ENCODE results near the gene CREBBP. TPM values are rescaled to one million over a fixed set of nuclear protein-coding genes. Genes with fewer than 3 reads are reported as not detected.

CREBBP gene
- total and polyA plus RNA-seq, 2 donors = 11.6 to 20.7 TPM

GRCh38 chr16:3850544-3850899 lies 30.0 kb downstream of the CREBBP start:
- Histone ChIP-seq H3K27me3 (ENCODE audit: control insufficient read depth in 2 of 2, insufficient read depth in 1 of 2, low read length in 1 of 2) (no peaks in the 10 kb centered on the region), H3K9me3 (ENCODE audit: control insufficient read depth in 2 of 2, insufficient read depth in 1 of 2, low read length in 1 of 2) (no peaks in the 10 kb centered on the region), H3K4me1 (ENCODE audit: control insufficient read depth in 2 of 2, insufficient read depth in 2 of 2, low read length in 2 of 2) (peaks cover 0 to 3% of the 10 kb centered on the region in 2 donors), H3K4me3 (ENCODE audit: low read length in 2 of 2) (no peak overlapping the region), H3K36me3 (ENCODE audit: control insufficient read depth in 2 of 2, insufficient read depth in 2 of 2, low read length in 1 of 2) (peaks cover 29% of the 10 kb centered on the region in 2 donors), H3K27ac (ENCODE audit: low read depth in 1 of 2, low read length in 1 of 2) (no peak overlapping the region)
- 97% methylated on average over 10 of the region's 10 CpGs for WGBS
- no peak for DNase-seq (ENCODE audit: low read depth in 6 of 9, low spot score in 9 of 9)

GRCh38 chr16:3849751-3850543 lies 30.6 kb downstream of the CREBBP start:
- 97% methylated on average over 19 of the region's 19 CpGs for WGBS
- Histone ChIP-seq H3K4me3 (ENCODE audit: low read length in 2 of 2) (no peak overlapping the region), H3K4me1 (ENCODE audit: control insufficient read depth in 2 of 2, insufficient read depth in 2 of 2, low read length in 2 of 2) (peaks cover 0 to 3% of the 10 kb centered on the region in 2 donors)

GRCh38 chr16:3846595-3847091 lies 33.9 kb downstream of the CREBBP start:
- 95% methylated on average over 6 of the region's 6 CpGs for WGBS

More at GRCh38 chr16:3849751-3850543, 30.6 kb downstream of the CREBBP start:
- no peaks in the 10 kb centered on the region for H3K27me3 ChIP-seq (ENCODE audit: control insufficient read depth in 2 of 2, insufficient read depth in 1 of 2, low read length in 1 of 2)
- no peaks in the 10 kb centered on the region for H3K9me3 ChIP-seq (ENCODE audit: control insufficient read depth in 2 of 2, insufficient read depth in 1 of 2, low read length in 1 of 2)
- peaks cover 29% of the 10 kb centered on the region in 2 donors for H3K36me3 ChIP-seq (ENCODE audit: control insufficient read depth in 2 of 2, insufficient read depth in 2 of 2, low read length in 1 of 2)
- no peak overlapping the region for H3K27ac ChIP-seq (ENCODE audit: low read depth in 1 of 2, low read length in 1 of 2)
- no peak for DNase-seq (ENCODE audit: low read depth in 6 of 9, low spot score in 9 of 9)

GRCh38 chr16:3846087-3846486 lies 34.4 kb downstream of the CREBBP start:
- Histone ChIP-seq H3K4me3 (ENCODE audit: low read length in 2 of 2) (no peak overlapping the region), H3K4me1 (ENCODE audit: control insufficient read depth in 2 of 2, insufficient read depth in 2 of 2, low read length in 2 of 2) (no peaks in the 10 kb centered on the region), H3K27me3 (ENCODE audit: control insufficient read depth in 2 of 2, insufficient read depth in 1 of 2, low read length in 1 of 2) (no peaks in the 10 kb centered on the region), H3K9me3 (ENCODE audit: control insufficient read depth in 2 of 2, insufficient read depth in 1 of 2, low read length in 1 of 2) (no peaks in the 10 kb centered on the region), H3K27ac (ENCODE audit: low read depth in 1 of 2, low read length in 1 of 2) (no peak overlapping the region), H3K36me3 (ENCODE audit: control insufficient read depth in 2 of 2, insufficient read depth in 2 of 2, low read length in 1 of 2) (peaks cover 26 to 28% of the 10 kb centered on the region in 2 donors)
- no peak for DNase-seq (ENCODE audit: low read depth in 6 of 9, low spot score in 9 of 9)

More at GRCh38 chr16:3846595-3847091, 33.9 kb downstream of the CREBBP start:
- Histone ChIP-seq H3K27me3 (ENCODE audit: control insufficient read depth in 2 of 2, insufficient read depth in 1 of 2, low read length in 1 of 2) (no peaks in the 10 kb centered on the region), H3K4me3 (ENCODE audit: low read length in 2 of 2) (no peak overlapping the region), H3K9me3 (ENCODE audit: control insufficient read depth in 2 of 2, insufficient read depth in 1 of 2, low read length in 1 of 2) (no peaks in the 10 kb centered on the region), H3K4me1 (ENCODE audit: control insufficient read depth in 2 of 2, insufficient read depth in 2 of 2, low read length in 2 of 2) (no peaks in the 10 kb centered on the region), H3K36me3 (ENCODE audit: control insufficient read depth in 2 of 2, insufficient read depth in 2 of 2, low read length in 1 of 2) (peaks cover 26 to 28% of the 10 kb centered on the region in 2 donors), H3K27ac (ENCODE audit: low read depth in 1 of 2, low read length in 1 of 2) (no peak overlapping the region)
- DNase-seq (ENCODE audit: low read depth in 6 of 9, low spot score in 9 of 9) = no peak

GRCh38 chr16:3842994-3843393 lies 37.5 kb downstream of the CREBBP start:
- Histone ChIP-seq H3K27ac (ENCODE audit: low read depth in 1 of 2, low read length in 1 of 2) (no peak overlapping the region), H3K27me3 (ENCODE audit: control insufficient read depth in 2 of 2, insufficient read depth in 1 of 2, low read length in 1 of 2) (no peaks in the 10 kb centered on the region), H3K4me3 (ENCODE audit: low read length in 2 of 2) (no peak overlapping the region), H3K4me1 (ENCODE audit: control insufficient read depth in 2 of 2, insufficient read depth in 2 of 2, low read length in 2 of 2) (no peaks in the 10 kb centered on the region), H3K36me3 (ENCODE audit: control insufficient read depth in 2 of 2, insufficient read depth in 2 of 2, low read length in 1 of 2) (peaks cover 3 to 6% of the 10 kb centered on the region in 2 donors), H3K9me3 (ENCODE audit: control insufficient read depth in 2 of 2, insufficient read depth in 1 of 2, low read length in 1 of 2) (no peaks in the 10 kb centered on the region)
- 95% methylated on average over 3 of the region's 3 CpGs for WGBS
- DNase-seq (ENCODE audit: low read depth in 6 of 9, low spot score in 9 of 9) = no peak

- no peaks in the 10 kb centered on the region for H3K9me3 ChIP-seq (ENCODE audit: control insufficient read depth in 2 of 2, insufficient read depth in 1 of 2, low read length in 1 of 2)
- no peaks in the 10 kb centered on the region for H3K4me1 ChIP-seq (ENCODE audit: control insufficient read depth in 2 of 2, insufficient read depth in 2 of 2, low read length in 2 of 2)
- 63% methylated on average over 10 of the region's 10 CpGs for WGBS
- H3K27ac ChIP-seq (ENCODE audit: low read depth in 1 of 2, low read length in 1 of 2) = no peak overlapping the region
- no peak for DNase-seq (ENCODE audit: low read depth in 6 of 9, low spot score in 9 of 9)
- no peaks in the 10 kb centered on the region for H3K27me3 ChIP-seq (ENCODE audit: control insufficient read depth in 2 of 2, insufficient read depth in 1 of 2, low read length in 1 of 2)
- H3K36me3 ChIP-seq (ENCODE audit: control insufficient read depth in 2 of 2, insufficient read depth in 2 of 2, low read length in 1 of 2) = peaks cover 6 to 7% of the 10 kb centered on the region in 2 donors
- no peak overlapping the region for H3K4me3 ChIP-seq (ENCODE audit: low read length in 2 of 2)
Observed at GRCh38 chr16:3841729-3842508, 38.6 kb downstream of the CREBBP start.

- no peaks in the 10 kb centered on the region for H3K4me1 ChIP-seq (ENCODE audit: control insufficient read depth in 2 of 2, insufficient read depth in 2 of 2, low read length in 2 of 2)
- H3K36me3 ChIP-seq (ENCODE audit: control insufficient read depth in 2 of 2, insufficient read depth in 2 of 2, low read length in 1 of 2) = peaks cover 3 to 7% of the 10 kb centered on the region in 2 donors
- H3K27ac ChIP-seq (ENCODE audit: low read depth in 1 of 2, low read length in 1 of 2) = no peak overlapping the region
- H3K27me3 ChIP-seq (ENCODE audit: control insufficient read depth in 2 of 2, insufficient read depth in 1 of 2, low read length in 1 of 2) = no peaks in the 10 kb centered on the region
- no peak for DNase-seq (ENCODE audit: low read depth in 6 of 9, low spot score in 9 of 9)
- H3K9me3 ChIP-seq (ENCODE audit: control insufficient read depth in 2 of 2, insufficient read depth in 1 of 2, low read length in 1 of 2) = no peaks in the 10 kb centered on the region
- 95% methylated on average over 4 of the region's 4 CpGs for WGBS
- H3K4me3 ChIP-seq (ENCODE audit: low read length in 2 of 2) = no peak overlapping the region
Observed at GRCh38 chr16:3839402-3840184, 40.9 kb downstream of the CREBBP start.

GRCh38 chr16:3838600-3839401 lies 41.7 kb downstream of the CREBBP start:
- Histone ChIP-seq H3K4me3 (ENCODE audit: low read length in 2 of 2) (no peak overlapping the region), H3K27me3 (ENCODE audit: control insufficient read depth in 2 of 2, insufficient read depth in 1 of 2, low read length in 1 of 2) (no peaks in the 10 kb centered on the region), H3K27ac (ENCODE audit: low read depth in 1 of 2, low read length in 1 of 2) (no peak overlapping the region), H3K4me1 (ENCODE audit: control insufficient read depth in 2 of 2, insufficient read depth in 2 of 2, low read length in 2 of 2) (no peaks in the 10 kb centered on the region), H3K36me3 (ENCODE audit: control insufficient read depth in 2 of 2, insufficient read depth in 2 of 2, low read length in 1 of 2) (peaks cover 3 to 12% of the 10 kb centered on the region in 2 donors), H3K9me3 (ENCODE audit: control insufficient read depth in 2 of 2, insufficient read depth in 1 of 2, low read length in 1 of 2) (no peaks in the 10 kb centered on the region)
- WGBS = 95% methylated on average over 9 of the region's 9 CpGs
- DNase-seq (ENCODE audit: low read depth in 6 of 9, low spot score in 9 of 9) = no peak
